A673 (cell line): ENCODE results near the gene SACS. TPM values are rescaled to one million over a fixed set of nuclear protein-coding genes. Genes with fewer than 3 reads are reported as not detected.

Source experiments
- BruUV-seq: library from RNA; stranded (reverse); fragments of 400-500 nt; replicated peaks from 2 replicates; lab custom pipeline; 2021; lab: Mats Ljungman, UMichigan
- CTCF ChIA-PET: fragments of 300-600 bp; sonication (Branson Sonifier 250); formaldehyde crosslinking; loops from one replicate; lab custom pipeline; 2022; ENCODE audit warnings: antibody characterized with exemption; lab: Charles Lee
- POLR2A ChIA-PET: fragments of 300-600 bp; sonication (Branson Sonifier 250); formaldehyde crosslinking; loops from one replicate; lab custom pipeline; 2022; ENCODE audit warnings: antibody characterized with exemption; ENCODE audit not compliant: low non-redundant PET; lab: Charles Lee
- DNase-seq: peaks from one replicate; pipeline ENCODE4 v3.0.0-alpha.2; 2015; ENCODE audit warnings: low spot score
- H3K27ac ChIP-seq: fragments of 200-600 bp; sonication (generic); 2 replicates; pipeline ENCODE4 v1.5.1; 2016; ENCODE audit warnings: mixed run types, low read depth, mild to moderate bottlenecking, mixed read lengths, antibody characterized with exemption, low read length; ENCODE audit not compliant: poor library complexity, severe bottlenecking
- H3K27me3 ChIP-seq: fragments of 200-600 bp; sonication (generic); replicated peaks from 2 replicates; pipeline ENCODE4 v1.6.1; 2017; ENCODE audit warnings: mixed run types, low read depth, mild to moderate bottlenecking, mixed read lengths, antibody characterized with exemption, low read length; ENCODE audit not compliant: insufficient read depth, poor library complexity
- H3K36me3 ChIP-seq: fragments of 200-600 bp; sonication (generic); 2 replicates; pipeline ENCODE4 v1.6.1; 2016; ENCODE audit warnings: mixed run types, mild to moderate bottlenecking, mixed read lengths, antibody characterized with exemption, low read length; ENCODE audit not compliant: insufficient read depth, poor library complexity, severe bottlenecking
- H3K4me1 ChIP-seq: fragments of 200-600 bp; sonication (generic); 2 replicates; pipeline ENCODE4 v1.6.1; 2017; ENCODE audit warnings: mixed run types, mild to moderate bottlenecking, mixed read lengths, antibody characterized with exemption, low read length; ENCODE audit not compliant: insufficient read depth, poor library complexity, severe bottlenecking
- H3K4me3 ChIP-seq: fragments of 200-600 bp; sonication (generic); 2 replicates; pipeline ENCODE4 v1.5.1; 2016; ENCODE audit warnings: low read depth, mixed run types, mild to moderate bottlenecking, mixed read lengths, low read length; ENCODE audit not compliant: poor library complexity, severe bottlenecking
- H3K9me3 ChIP-seq: fragments of 200-600 bp; sonication (generic); 2 replicates; pipeline ENCODE4 v1.6.1; 2016; ENCODE audit warnings: mixed run types, low read depth, mild to moderate bottlenecking, mixed read lengths, antibody characterized with exemption, low read length; ENCODE audit not compliant: poor library complexity, severe bottlenecking
- CTCF ChIP-seq: fragments of 300-800, 200-600 bp; sonication (generic); conservative IDR thresholded peaks from 2 replicates; pipeline ENCODE4 v1.5.1; 2017; ENCODE audit warnings: low read depth, mild to moderate bottlenecking, antibody characterized with exemption, low read length, moderate library complexity, mixed read lengths
- EZH2 ChIP-seq: fragments of 200-600 bp; sonication (generic); IDR thresholded peaks from 2 replicates; pipeline ENCODE4 v1.6.1; 2017; ENCODE audit warnings: borderline replicate concordance, low read depth, mild to moderate bottlenecking, mixed read lengths, antibody characterized with exemption, low read length; ENCODE audit not compliant: poor library complexity, severe bottlenecking
- intact Hi-C: fragments of 100-400 bp; cut with micrococcal nuclease; formaldehyde crosslinking; loops from one replicate; pipeline ENCODE4 v1.10.0; 2022; ENCODE audit not compliant: unreplicated experiment
- total RNA-seq: library from RNA; stranded (reverse); gene quantifications from 2 replicates; pipeline ENCODE4 v1.2.3, GENCODE V29; 2021

The SACS gene
- total RNA-seq, 1 experiment from 2014 or later: 35.9 TPM

GRCh38 chr13:23392925-23393645, 40.4 kb downstream of the SACS start:
- no TSS peak for BruUV-seq
- intact Hi-C loops: no loop called here
- TF ChIP-seq CTCF (no peak), EZH2 (no peak)
- CTCF ChIA-PET: no interaction called here
- Histone ChIP-seq H3K4me3 (no peak overlapping the region), H3K36me3 (no peaks in the 10 kb centered on the region), H3K27ac (no peak overlapping the region), H3K4me1 (no peaks in the 10 kb centered on the region), H3K27me3 (no peaks in the 10 kb centered on the region), H3K9me3 (no peaks in the 10 kb centered on the region)
- DNase-seq: no peak
- POLR2A ChIA-PET: no interaction called here

DNA sequence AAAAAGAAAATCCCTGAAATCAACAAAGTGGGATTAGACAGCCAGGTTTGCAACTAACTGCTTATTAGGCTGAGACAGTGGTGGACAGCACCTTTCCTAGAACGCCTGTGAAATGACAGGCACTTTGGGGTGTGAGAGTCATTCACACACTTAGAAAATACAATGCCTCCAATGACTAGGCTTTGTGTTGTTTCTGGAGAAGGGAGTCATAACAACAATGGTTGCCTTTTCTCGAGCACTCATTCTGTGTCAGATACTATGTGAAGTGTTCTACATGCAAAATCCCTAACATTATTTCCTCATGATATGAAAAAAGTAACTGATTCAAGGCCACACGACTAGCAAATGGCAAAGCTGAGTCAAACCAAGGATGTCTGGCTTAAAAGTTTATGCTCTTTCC, 41.2 kb downstream of the SACS start:
- intact Hi-C loops: no loop called here
- BruUV-seq: no TSS peak
- no peaks in the 10 kb centered on the region for H3K4me1 ChIP-seq
- no peak for DNase-seq
- no peak overlapping the region for H3K27ac ChIP-seq
- no peaks in the 10 kb centered on the region for H3K27me3 ChIP-seq
- H3K9me3 ChIP-seq: no peaks in the 10 kb centered on the region
- no peaks in the 10 kb centered on the region for H3K36me3 ChIP-seq
- H3K4me3 ChIP-seq: no peak overlapping the region
- CTCF ChIA-PET: no interaction called here
- no peak for TF ChIP-seq EZH2
- TF ChIP-seq CTCF: no peak
- POLR2A ChIA-PET: no interaction called here

GRCh38 chr13:23391752-23392151, 41.8 kb downstream of the SACS start:
- BruUV-seq: no TSS peak
- no peak for DNase-seq
- TF ChIP-seq EZH2 (no peak), CTCF (no peak)
- ChIA-PET CTCF (no interaction called here), POLR2A (no interaction called here)
- no peaks in the 10 kb centered on the region for H3K36me3 ChIP-seq
- H3K4me3 ChIP-seq: no peak overlapping the region
- H3K9me3 ChIP-seq: no peaks in the 10 kb centered on the region
- no peaks in the 10 kb centered on the region for H3K27me3 ChIP-seq
- H3K27ac ChIP-seq: no peak overlapping the region
- intact Hi-C loops: no loop called here
- H3K4me1 ChIP-seq: no peaks in the 10 kb centered on the region
